ENCODE data around the gene SNED1. TPM values are rescaled to one million over a fixed set of nuclear protein-coding genes. Genes with fewer than 3 reads are reported as not detected.

Gene SNED1
- total RNA-seq, 1 donor from 2014 or later: 3.9 TPM

- no peak for ATAC-seq
Measured at GRCh38 chr2:241030883-241031282, 32.5 kb downstream of the SNED1 start.

DNA sequence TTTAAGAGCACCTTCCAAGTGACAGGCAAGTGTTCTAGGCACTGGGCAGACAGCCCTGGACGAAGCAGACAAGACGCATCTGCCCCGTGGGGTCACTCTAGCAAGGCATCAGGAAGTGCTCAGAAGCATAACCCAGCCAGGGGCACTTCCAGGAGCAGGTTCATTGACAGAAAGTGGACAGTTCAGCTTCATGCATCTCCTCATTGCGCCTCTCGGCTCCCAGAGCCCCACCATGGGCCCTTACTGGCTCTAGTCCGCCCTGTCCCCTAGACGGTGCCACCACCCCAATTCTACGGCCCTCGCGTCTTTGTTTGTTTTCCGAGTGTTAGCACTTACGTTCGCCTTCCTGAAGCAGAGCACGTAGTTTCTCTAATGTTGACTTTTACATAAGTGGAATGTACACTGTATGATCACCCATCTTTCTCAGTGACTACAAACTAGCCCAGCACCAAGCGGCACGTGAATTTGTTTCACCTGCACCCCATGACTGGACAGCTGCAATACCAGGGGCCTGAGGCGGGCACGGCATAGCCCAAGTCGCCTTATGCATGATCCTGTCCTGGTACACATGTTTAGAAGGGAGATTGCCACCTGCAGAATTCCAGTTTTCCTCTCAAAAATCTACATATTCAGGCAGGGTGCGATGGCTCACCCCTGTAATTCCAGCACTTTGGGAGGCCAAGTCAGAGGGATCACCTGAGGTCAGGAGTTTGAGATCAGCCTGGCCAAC is 33.2 kb downstream of the SNED1 start:
- ATAC-seq: no peak

GRCh38 chr2:241033336-241033987 is 35.0 kb downstream of the SNED1 start:
- ATAC-seq: no peak

DNA sequence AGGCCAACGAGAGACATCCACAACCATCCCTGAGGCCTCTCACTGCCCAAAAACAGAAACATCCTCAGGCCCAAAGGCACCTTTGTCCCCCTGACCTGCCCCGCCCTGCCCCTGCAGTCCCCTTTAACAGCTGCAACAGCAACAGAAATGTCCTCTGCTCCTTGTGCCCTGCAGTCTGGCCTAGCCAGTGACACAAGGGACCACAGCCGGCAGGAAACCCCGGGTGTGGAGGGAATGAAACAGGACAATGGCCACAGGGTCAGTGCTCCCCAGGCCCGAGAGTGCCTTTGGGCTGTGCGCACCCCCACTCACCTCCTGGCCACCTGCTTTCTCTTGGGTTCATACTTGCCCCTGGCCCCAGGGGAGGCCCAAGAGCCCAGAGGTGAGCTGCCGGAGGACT is 35.6 kb downstream of the SNED1 start:
- ATAC-seq: no peak

DNA sequence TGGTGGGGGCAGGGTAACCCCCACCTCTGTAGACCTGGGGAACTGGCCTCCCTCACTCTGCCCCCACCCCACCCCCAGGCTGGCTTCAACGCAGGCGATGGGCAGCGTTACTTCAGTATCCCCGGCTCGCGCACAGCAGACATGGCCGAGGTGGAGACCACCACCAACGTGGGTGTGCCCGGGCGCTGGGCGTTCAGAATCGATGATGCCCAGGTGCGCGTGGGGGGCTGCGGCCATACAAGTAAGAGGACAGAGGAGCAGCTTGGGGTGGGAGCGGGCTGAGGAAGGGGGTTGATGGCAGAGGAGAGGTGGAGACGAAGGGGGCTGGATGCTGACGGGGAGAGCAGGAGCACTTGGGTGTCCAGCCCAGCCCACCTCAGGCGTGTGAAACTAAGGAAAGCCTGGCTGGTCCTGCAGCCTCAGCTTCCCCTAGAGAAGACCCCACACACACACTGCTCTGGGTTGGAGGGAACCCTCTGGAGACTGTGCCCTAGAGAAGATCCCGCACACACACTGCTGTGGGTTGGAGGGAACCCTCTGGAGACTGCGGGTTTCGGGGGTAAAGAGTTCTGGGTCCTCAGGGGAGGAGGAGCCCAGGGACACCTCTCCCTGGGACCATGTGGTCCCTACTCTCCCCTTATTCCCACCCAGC is 36.2 kb downstream of the SNED1 start:
- ATAC-seq: no peak

- ATAC-seq: no peak
Measured at GRCh38 chr2:241035142-241035817, 36.9 kb downstream of the SNED1 start.

DNA sequence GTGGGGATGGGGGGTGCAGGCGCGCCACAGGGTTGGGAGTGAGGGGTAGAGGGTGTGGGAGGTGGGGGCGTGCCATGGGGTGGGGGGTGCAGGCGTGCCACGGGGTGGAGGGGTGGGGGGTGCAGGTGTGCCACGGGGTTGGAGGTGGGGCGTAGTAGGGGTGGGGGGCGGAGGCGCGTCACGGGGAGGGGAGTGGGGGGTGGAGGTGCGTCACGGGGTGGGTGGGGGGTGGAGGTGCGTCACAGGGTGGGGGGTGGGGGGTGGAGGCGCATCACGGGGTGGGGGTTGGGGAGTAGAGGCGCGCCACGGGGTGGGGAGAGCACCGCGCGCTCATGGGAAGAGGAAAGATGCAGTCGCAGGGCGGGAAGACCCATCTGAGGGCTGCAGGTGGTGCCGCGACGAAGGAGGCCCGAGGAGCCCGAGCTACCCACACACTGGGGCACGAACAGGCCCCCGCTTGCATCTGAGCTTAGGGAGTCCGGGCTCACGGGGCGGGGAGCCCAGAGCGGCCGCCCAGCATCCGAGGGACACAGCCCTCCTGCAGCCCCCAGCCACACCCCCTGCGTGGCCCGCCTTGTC is 37.5 kb downstream of the SNED1 start:
- peak; percentile 20 for ATAC-seq

GRCh38 chr2:241036397-241036963 is 38.1 kb downstream of the SNED1 start:
- peak; percentile 54 for ATAC-seq

- peak; percentile 15 for ATAC-seq
Measured at GRCh38 chr2:241036964-241037421, 38.6 kb downstream of the SNED1 start.

GRCh38 chr2:241037498-241037897 is 39.1 kb downstream of the SNED1 start:
- no peak for ATAC-seq

DNA sequence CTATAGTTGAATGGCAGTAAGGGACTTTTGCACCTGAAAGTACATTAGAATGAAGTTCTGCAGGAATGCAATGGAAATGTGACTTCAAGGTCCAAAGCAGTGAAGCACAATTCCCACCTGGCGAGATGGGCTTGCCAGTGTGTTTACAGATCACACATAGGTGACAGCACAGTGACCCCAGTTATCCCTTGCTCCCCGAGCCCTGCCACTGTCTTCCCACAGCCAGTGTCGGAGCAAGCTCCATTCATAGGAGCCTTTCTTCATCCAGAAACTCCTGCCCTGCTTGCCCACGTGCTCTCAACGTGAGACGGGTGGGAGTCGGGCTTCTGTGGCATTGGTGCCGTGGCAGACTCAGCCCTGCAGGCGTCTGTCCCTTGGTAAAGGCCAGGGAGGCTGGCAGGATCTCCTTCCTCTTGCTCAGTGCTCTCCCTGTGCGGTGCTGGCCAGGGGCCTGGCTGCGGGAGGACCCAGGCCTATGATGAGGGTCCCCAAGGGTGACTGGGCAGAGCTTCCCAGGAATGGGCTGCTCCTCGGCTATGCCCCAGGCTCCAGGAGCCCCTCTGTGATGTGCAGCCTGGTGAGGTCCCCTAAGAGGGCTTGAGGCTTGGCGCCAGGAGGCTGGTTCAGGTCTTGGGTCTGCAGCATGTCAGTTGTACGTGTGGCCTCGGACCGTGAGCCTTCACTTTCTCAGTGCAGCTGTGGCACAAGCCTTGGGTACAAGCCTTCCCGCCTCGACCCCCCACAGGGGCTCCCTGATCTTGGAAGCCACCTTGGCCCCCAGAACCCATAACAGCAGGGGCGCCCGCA is 40.2 kb downstream of the SNED1 start:
- ATAC-seq: no peak

DNA sequence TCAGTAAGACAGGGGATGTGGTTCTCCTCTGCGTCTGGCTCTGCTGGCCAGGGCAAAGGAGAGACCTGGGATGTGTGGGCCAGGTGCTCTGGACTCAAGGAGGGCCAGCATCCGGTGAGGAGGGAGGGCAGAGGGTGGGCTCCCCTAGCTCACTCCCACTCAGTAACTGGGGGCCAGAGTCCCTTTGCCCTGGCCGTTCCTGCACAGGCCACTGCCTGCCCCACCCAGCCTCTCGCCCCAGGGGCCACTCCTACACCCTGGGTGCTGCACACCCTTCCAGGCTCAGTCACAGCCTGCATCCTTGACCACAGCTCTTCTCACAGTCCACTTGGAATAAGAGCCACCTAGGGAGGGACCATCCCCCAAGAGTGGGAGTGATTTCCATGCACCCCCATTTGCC is 41.0 kb downstream of the SNED1 start:
- ATAC-seq: no peak

DNA sequence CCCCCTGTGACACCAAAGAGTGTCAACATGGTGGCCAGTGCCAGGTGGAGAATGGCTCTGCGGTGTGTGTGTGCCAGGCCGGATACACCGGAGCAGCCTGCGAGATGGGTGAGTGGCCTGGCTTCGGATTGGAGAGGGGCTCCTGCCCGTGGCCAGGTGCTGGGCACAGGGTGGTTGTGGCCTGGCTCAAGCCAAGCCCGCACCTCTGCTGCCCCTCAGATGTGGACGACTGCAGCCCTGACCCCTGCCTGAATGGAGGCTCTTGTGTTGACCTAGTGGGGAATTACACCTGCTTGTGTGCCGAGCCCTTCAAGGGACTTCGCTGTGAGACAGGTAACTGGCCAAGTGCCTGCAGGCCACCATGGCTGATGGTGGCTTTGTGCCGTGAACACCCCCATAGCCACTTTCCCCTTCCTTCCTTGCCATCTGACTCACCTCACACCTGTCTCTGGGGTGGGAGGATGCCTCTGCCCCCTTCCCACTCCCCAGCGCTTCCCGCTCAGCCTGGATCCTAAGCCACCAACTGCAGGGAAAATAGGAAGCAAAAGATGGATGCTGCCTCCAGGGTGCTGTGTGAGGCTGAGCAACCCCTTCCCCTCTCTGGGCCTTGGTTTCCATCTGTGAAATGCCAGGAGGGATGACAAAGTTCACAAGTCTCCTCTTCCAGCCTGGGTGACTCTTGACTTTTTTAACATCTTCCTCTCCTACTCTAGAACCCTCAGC is 41.8 kb downstream of the SNED1 start:
- ATAC-seq: no peak

GRCh38 chr2:241041589-241042158 is 43.3 kb downstream of the SNED1 start:
- no peak for ATAC-seq

- no peak for ATAC-seq
Measured at GRCh38 chr2:241043581-241043980, 45.2 kb downstream of the SNED1 start.

DNA sequence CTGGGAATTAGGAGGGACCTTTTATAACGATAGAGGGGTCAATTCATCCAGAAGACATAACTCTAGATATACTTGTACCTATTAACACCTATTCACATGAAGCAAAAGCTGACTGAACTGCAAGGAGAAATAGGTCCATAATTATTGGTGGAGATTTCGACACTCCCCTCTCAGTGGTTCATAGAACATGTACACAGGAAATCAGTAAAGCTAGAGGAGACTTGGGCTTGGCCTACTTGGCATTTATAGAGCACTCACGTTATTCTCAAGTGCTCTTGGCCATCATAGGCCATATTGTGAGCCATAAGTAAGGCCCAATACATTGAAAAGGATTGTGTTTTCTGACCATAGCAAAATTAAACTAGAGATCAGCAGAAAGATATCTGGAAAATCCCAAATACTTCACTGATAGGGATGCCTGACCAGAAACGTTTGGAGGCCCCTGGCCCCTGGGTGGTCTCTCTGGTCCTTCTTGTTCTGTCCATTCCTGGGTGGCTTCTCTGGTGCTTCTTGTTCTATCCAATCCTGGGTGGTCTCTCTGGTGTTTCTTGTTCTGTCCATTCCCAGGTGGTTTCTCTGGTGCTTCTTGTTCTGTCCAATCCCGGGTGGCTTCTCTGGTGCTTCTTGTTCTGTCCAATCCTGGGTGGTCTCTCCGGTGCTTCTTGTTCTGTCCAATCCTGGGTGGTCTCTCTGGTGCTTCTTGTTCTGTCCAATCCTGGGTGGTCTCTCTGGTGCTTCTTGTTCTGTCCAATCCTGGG is 49.0 kb downstream of the SNED1 start:
- ATAC-seq: no peak

DNA sequence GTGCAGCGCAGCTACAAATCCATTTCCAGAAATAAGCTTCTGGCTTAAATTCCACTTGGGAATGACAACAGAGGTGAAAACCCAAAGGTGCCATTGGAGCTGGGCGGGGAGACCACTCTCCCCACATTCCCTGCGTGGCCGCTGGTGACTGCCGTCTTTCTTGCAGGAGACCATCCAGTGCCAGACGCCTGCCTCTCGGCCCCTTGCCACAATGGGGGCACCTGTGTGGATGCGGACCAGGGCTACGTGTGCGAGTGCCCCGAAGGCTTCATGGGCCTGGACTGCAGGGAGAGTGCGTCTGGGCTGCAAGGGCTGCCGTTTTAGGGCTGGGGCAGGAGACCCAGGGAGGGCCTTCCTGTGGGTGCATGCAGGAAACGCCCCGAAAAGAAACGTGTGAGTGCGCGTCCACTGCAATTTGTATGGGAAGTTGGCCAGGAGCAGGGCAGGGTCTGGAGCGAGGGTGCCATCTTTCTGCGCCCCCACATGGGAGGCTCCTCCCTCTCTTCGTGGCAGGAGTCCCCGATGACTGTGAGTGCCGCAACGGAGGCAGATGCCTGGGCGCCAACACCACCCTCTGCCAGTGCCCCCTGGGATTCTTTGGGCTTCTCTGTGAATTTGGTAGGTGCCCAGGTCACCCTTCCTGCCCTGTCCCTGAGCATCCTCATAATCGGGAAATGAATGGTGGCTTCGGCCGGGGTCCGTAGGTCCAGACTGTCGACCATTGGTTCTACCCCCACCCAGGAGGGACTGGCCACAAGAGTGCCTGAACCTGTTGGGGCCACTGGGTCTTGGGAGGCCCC is 49.9 kb downstream of the SNED1 start:
- no peak for ATAC-seq

- ATAC-seq: no peak
Measured at GRCh38 chr2:241048949-241049343, 50.5 kb downstream of the SNED1 start.

Measured in esophagus mucosa (tissue), 1 donor.